ENCODE data around the gene CES2.
"Not testable (repeated sequence)": the region's sequence is repeated elsewhere in the genome, so short reads cannot be mapped to it uniquely, and the experiment has no call there.

- not testable (repeated sequence) for TF ChIP-seq MYNN (tag by site-specific recombination; IDR thresholded peaks at IDR 0.05; ENCODE audit: borderline replicate concordance); ZNF121 (tag by site-specific recombination; IDR thresholded peaks at IDR 0.05); CTCF (tag by site-specific recombination; IDR thresholded peaks at IDR 0.05); ZNF24 (tag by site-specific recombination; IDR thresholded peaks at IDR 0.05); ZBTB1 (tag by site-specific recombination; IDR thresholded peaks at IDR 0.05); ATF2 (tag by site-specific recombination; IDR thresholded peaks at IDR 0.05; ENCODE audit: low read depth); ZNF350 (tag by site-specific recombination; IDR thresholded peaks at IDR 0.05); ZNF639 (tag by site-specific recombination; IDR thresholded peaks at IDR 0.05); ZNF146 (tag by site-specific recombination; IDR thresholded peaks at IDR 0.05); ZNF580 (tag by site-specific recombination; IDR thresholded peaks at IDR 0.05)
Measured at GRCh38 chr16:66955363-66956153, 20.2 kb downstream of the CES2 start.

Measured in HEK293 (cell line).